Osteocyte (in vitro differentiated cells): ENCODE measurements around the gene CDK5RAP2. TPM values are rescaled to one million over a fixed set of nuclear protein-coding genes. Genes with fewer than 3 reads are reported as not detected.
"Not testable (repeated sequence)": the region's sequence is repeated elsewhere in the genome, so short reads cannot be mapped to it uniquely, and the experiment has no call there.

Experiments used
- DNase-seq: peaks from one replicate; pipeline ENCODE4 v3.0.0; 2021; ENCODE audit warnings: mixed read lengths; ENCODE audit not compliant: unreplicated experiment; ENCODE audit errors: extremely low spot score
- H3K27ac Mint-ChIP-seq: one replicate; pipeline ENCODE4 v1.8.0; 2021; ENCODE audit warnings: mild to moderate bottlenecking, mixed read lengths; ENCODE audit not compliant: unreplicated experiment
- H3K27me3 Mint-ChIP-seq: one replicate; pipeline ENCODE4 v1.8.0; 2021; ENCODE audit warnings: mixed read lengths; ENCODE audit not compliant: unreplicated experiment
- H3K36me3 Mint-ChIP-seq: one replicate; pipeline ENCODE4 v1.8.0; 2021; ENCODE audit warnings: mixed read lengths; ENCODE audit not compliant: unreplicated experiment
- H3K4me1 Mint-ChIP-seq: one replicate; pipeline ENCODE4 v1.8.0; 2021; ENCODE audit warnings: mixed read lengths; ENCODE audit not compliant: unreplicated experiment
- H3K4me3 Mint-ChIP-seq: one replicate; pipeline ENCODE4 v1.8.0; 2021; ENCODE audit warnings: mild to moderate bottlenecking, moderate library complexity, mixed read lengths; ENCODE audit not compliant: unreplicated experiment
- H3K9me3 Mint-ChIP-seq: one replicate; pipeline ENCODE4 v1.8.0; 2021; ENCODE audit warnings: mixed read lengths; ENCODE audit not compliant: unreplicated experiment
- CTCF ChIP-seq: fragments of 200-600 bp; sonication (generic); IDR thresholded peaks from 2 replicates; pipeline ENCODE4 v1.5.0; 2021; ENCODE audit warnings: antibody characterized with exemption, mild to moderate bottlenecking, moderate library complexity
- total RNA-seq: library from RNA; stranded (reverse); gene quantifications from 2 replicates; pipeline ENCODE4 v1.2.1, GENCODE V29; 2021

Gene CDK5RAP2
- total RNA-seq, 1 donor from 2014 or later, result 48.7 TPM

DNA sequence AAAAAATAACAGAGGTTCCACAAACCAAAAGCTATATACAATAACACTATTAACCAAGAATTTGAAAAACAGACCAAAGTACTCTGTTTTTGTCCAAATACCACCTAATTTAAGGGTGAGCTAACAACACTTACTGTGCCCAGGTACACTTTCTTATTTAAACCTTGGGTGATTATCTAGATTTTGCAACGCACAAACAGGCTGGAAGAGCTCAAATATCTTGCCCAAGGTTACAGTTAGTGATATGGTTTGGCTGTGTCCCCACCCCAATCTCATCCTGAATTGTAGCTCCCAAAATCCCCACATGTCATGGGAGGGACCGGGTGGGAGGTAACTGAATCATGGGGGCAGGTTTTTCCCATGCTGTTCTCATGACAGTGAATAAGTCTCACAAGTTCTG lies 58.9 kb downstream of the CDK5RAP2 start:
- Mint-ChIP-seq H3K27me3 (no peaks in the 10 kb centered on the region), H3K36me3 (peaks cover 16% of the 10 kb centered on the region), H3K27ac (no peak overlapping the region), H3K4me3 (no peak overlapping the region), H3K4me1 (no peaks in the 10 kb centered on the region), H3K9me3 (no peaks in the 10 kb centered on the region)
- no peak for DNase-seq
- TF ChIP-seq CTCF, result no peak

GRCh38 chr9:120515996-120516395 lies 64.0 kb downstream of the CDK5RAP2 start:
- not testable (repeated sequence) for H3K9me3 Mint-ChIP-seq, H3K4me3 Mint-ChIP-seq, H3K4me1 Mint-ChIP-seq, DNase-seq, H3K27me3 Mint-ChIP-seq, H3K27ac Mint-ChIP-seq
- peaks cover 30% of the 10 kb centered on the region for H3K36me3 Mint-ChIP-seq

DNA sequence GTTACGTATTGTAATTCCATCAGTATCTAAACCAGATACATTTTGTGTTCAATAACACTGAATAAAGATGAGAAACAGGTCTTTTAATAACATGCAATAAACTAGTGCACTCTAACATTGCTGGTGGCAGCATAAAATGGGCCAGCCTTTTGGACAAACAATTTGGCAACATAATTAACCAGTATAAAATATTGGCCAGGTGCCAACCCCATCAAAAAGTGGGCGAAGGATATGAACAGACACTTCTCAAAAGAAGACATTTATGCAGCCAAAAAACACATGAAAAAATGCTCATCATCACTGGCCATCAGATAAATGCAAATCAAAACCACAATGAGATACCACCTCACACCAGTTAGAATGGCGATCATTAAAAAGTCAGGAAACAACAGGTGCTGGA lies 64.5 kb downstream of the CDK5RAP2 start:
- DNase-seq, H3K4me1 Mint-ChIP-seq, H3K27me3 Mint-ChIP-seq, H3K9me3 Mint-ChIP-seq, H3K4me3 Mint-ChIP-seq, H3K27ac Mint-ChIP-seq: not testable (repeated sequence)
- H3K36me3 Mint-ChIP-seq, result peaks cover 29% of the 10 kb centered on the region

- Mint-ChIP-seq H3K27ac (no peak overlapping the region), H3K4me1 (no peaks in the 10 kb centered on the region), H3K9me3 (no peaks in the 10 kb centered on the region), H3K36me3 (peaks cover 31% of the 10 kb centered on the region), H3K4me3 (no peak overlapping the region), H3K27me3 (no peaks in the 10 kb centered on the region)
- TF ChIP-seq CTCF, result no peak
- DNase-seq, result no peak
Measured at GRCh38 chr9:120514405-120514804, 65.6 kb downstream of the CDK5RAP2 start.

DNA sequence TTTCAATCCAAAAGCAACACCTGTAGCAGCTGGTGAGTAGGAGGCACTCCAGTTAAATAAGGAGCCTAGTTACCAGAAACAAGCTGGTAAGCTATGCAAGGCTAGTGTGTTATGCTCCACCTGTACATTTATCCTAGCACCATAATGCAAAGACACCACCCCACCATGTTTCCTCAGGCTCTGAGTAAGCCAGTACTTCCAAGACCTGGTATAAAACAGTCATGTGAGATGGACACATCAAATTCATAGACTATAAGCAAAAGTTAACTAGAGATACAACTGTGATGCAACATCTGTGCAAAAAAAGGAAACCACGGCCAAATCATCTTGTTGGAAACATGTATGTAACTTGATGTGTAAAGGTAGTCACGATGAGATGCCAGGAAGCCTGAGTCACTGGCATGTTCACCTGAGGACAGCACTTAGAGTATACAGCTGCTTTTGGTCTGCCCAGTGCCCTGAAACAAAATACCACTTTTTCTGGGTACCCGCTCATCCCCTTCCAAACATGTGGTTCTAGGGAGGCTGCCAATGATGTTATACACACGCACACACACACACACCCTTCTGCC lies 66.1 kb downstream of the CDK5RAP2 start:
- H3K27ac Mint-ChIP-seq, result no peak overlapping the region
- no peaks in the 10 kb centered on the region for H3K4me1 Mint-ChIP-seq
- H3K36me3 Mint-ChIP-seq, result peaks cover 33% of the 10 kb centered on the region
- no peaks in the 10 kb centered on the region for H3K9me3 Mint-ChIP-seq
- no peak overlapping the region for H3K4me3 Mint-ChIP-seq
- no peaks in the 10 kb centered on the region for H3K27me3 Mint-ChIP-seq
- DNase-seq, result no peak
- no peak for TF ChIP-seq CTCF

- TF ChIP-seq CTCF, result no peak
- DNase-seq, result no peak
- Mint-ChIP-seq H3K27ac (no peak overlapping the region), H3K4me1 (no peaks in the 10 kb centered on the region), H3K27me3 (no peaks in the 10 kb centered on the region), H3K36me3 (peaks cover 45% of the 10 kb centered on the region), H3K4me3 (no peak overlapping the region), H3K9me3 (peaks cover 12% of the 10 kb centered on the region)
Measured at GRCh38 chr9:120510816-120511215, 69.2 kb downstream of the CDK5RAP2 start.
